SU-DHL-6 (cell line): ENCODE measurements around the gene CYB5B.

Source experiments
- EZH2phosphoT487 ChIP-seq: fragments of 200-600 bp; sonication (generic), shearing (Covaris generic); conservative IDR thresholded peaks from 2 replicates; pipeline ENCODE4 v1.6.1; 2018; ENCODE audit warnings: mild to moderate bottlenecking, antibody characterized with exemption, low read length, moderate library complexity, mixed read lengths
- TF ChIP-seq, protein P1 (sequence below): fragments of 200-600 bp; sonication (generic); IDR thresholded peaks from one replicate; pipeline ENCODE4 v1.5.1; 2017; ENCODE audit warnings: antibody characterized with exemption, mild to moderate bottlenecking, low read length, moderate library complexity; ENCODE audit not compliant: insufficient read depth, poor library complexity, severe bottlenecking

DNA sequence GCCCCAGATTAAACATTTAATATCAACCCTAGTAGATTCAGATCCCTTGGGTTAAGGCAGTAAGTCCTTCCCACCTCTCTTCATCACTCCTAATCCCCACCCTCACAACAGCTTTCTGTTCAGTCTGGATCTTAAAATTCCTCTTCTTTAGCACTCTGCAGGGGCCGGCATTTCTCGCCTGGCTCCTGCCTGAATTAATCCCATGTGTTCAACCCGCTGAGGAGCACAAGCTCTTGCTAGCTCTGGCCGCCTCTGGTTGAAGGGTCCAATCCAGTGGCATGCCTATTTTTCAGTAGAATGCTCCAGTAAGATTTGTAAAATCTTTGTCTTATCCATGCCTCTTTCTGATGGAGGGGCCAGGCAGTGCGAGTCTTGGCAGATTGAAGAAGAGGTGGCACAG lies 59.2 kb downstream of the CYB5B start:
- TF ChIP-seq, protein P1, sequence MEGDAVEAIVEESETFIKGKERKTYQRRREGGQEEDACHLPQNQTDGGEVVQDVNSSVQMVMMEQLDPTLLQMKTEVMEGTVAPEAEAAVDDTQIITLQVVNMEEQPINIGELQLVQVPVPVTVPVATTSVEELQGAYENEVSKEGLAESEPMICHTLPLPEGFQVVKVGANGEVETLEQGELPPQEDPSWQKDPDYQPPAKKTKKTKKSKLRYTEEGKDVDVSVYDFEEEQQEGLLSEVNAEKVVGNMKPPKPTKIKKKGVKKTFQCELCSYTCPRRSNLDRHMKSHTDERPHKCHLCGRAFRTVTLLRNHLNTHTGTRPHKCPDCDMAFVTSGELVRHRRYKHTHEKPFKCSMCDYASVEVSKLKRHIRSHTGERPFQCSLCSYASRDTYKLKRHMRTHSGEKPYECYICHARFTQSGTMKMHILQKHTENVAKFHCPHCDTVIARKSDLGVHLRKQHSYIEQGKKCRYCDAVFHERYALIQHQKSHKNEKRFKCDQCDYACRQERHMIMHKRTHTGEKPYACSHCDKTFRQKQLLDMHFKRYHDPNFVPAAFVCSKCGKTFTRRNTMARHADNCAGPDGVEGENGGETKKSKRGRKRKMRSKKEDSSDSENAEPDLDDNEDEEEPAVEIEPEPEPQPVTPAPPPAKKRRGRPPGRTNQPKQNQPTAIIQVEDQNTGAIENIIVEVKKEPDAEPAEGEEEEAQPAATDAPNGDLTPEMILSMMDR: no peak
- no peak for TF ChIP-seq EZH2phosphoT487
